HG03378 (cell line): Measurements from ENCODE around the gene GOLT1A.

Source experiments
- ATAC-seq: cut with Tn5 transposase; IDR thresholded peaks from one replicate; pipeline ENCODE4 v1.9.1; 2021; ENCODE audit warnings: mild to moderate bottlenecking, moderate library complexity; ENCODE audit not compliant: unreplicated experiment

The GOLT1A gene

DNA sequence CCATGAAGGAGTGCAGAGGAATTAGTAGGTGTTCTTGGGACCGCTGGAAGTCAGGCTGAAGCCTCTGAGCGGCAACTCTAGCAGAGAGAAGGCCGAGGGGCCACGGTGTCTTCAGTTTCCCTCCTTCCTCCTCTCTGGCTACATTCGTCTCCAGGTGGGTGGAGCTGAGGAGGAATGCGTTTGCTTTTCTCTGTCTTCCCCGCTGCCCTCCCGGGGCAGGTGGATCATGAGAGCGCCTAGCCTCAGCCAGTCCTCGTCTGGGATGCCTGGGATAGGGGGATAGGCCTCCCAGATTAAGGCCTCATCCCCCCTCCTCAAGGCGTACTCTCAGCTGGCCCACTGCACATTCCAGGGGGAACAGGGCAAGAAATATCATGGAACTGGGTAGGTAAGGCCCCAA is 7.5 kb upstream of the GOLT1A start:
- no peak for ATAC-seq

DNA sequence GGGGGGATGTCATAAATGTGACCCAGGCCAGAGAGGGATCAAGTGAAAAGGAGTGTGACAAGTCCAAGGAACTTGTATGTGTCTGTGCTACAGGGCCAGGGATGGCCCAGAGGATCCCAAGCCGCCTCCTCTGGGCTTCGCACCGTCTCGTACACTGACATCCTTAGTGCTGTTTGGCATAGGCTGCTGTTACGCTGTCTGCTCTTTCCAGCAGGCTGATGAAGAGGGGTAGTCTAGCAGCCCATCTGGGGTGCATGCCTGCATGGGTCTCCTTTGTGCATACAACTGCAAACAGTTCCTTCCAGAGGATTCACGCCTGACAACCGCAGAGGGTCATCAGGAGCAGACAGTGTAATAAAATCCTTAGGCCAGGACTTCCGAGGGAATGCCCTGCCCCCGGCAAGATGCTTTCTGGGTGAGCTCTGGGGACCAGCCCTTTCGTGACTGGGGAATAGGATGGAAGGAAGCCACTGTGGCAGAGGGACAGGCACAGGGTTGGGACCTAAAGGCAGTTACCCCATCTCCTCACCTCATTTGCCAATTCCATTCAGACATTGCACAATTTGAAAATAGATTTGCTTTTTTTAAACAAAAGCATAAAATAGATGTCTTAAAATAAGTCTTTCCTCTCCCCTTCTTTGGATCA is 6.3 kb upstream of the GOLT1A start:
- no peak for ATAC-seq

DNA sequence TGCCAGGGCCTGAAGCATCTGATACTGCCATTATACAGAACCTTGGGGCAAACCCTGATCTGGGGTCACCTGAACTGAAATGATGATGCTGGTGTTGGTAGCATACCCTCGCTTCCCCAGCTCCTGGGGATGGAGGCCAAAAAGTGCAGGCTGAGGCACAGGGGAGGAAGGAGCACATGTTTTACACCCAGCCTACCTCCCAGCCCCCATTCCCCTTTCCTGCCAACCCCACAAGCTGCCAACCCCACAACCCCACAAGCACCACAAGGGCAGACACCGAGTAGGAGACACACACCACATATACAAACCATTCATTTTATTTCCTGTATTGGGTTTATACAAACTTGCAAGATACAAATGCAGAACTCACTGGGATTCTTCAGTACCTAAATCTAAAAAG is 4.8 kb upstream of the GOLT1A start:
- no peak for ATAC-seq

DNA sequence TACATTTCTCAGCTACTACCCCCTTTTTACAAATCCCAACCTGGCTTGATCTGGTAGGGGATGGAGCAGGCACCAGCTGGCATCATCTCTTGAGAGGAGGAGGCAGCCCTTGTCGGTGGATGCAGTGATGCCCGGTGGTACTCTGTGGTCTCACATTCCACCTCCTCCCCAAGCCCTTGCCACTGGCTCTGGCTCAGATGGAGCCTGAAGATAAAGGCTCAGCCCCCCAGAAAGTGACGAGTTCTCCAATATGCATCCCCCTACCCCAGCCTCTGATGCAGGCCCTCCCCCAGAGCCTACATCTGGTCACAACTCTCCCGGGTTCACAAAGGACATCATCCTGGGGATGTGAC is 3.8 kb upstream of the GOLT1A start:
- no peak for ATAC-seq

DNA sequence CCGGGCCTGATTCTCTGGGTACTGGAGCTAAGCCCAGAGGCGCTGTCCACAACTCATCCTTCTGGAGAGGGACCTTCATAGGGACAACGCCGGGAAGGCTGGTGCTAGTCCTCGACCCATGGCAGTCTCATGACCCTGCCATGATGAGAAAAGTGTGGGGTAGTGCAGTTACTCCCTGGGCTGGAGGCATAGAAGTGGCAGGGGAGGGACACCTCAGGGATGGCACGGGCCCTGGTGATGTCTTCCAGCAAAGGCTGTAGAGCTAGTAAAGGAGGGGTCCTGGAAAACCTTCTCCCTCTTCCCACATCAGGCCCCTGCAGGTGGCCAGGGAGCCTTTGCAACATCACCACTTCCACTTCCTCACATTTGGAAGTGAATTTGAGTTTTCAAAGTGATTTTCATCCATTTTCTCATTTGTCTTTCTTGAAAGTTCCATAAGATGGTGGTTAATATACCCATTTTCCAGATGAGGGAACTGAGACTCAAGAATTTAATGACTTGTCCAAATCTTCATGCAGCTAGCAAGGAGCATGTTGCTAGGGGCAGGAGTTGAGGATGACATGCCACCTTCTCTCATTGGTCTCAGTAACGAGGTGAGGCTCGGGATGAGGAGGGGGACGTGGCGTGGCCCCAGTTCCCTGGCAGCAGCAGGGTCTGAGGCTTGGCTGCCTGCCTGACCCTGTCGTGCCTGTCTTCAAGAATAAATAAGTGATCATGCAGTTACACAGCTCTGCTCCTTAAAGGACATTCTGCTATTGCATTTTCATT is 3.3 kb upstream of the GOLT1A start:
- no peak for ATAC-seq

DNA sequence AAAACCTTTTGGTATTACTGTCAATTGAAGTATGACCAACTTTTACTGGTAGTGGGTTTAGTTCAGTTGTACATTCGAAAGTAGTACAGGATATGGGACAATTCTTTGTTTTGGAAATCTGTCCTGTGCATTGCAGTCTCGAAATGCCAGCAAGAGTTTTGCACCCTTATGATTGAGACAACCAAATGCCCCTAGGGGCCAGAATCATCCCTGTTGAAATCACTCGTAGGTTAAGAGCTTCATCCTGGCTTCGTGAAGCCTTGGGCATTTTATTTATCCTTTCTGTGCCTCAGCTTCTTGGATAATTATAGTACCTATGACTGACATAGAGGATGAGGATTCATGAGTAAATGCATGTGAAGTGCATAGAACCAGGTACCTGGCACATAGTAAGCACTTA is 2.4 kb upstream of the GOLT1A start:
- no peak for ATAC-seq

DNA sequence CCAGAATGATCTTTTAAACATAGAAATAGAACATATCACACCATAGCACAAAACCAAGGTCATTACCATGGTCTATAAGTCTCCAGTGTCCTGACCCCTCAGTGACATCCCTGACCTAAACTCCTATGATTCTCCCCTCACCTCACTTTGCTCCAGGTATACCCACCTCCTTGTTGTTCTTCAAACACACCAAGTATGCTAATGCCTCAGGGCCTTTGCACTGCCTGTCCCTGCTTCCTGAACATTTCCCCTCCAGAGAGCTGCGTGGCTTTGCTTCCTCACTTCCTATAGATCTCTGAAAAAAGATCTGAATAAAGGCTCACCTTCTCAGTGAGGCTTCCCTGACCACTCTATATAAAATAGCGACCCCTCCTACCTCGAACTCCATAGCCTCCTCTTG is 1.1 kb downstream of the GOLT1A start:
- no peak for ATAC-seq

DNA sequence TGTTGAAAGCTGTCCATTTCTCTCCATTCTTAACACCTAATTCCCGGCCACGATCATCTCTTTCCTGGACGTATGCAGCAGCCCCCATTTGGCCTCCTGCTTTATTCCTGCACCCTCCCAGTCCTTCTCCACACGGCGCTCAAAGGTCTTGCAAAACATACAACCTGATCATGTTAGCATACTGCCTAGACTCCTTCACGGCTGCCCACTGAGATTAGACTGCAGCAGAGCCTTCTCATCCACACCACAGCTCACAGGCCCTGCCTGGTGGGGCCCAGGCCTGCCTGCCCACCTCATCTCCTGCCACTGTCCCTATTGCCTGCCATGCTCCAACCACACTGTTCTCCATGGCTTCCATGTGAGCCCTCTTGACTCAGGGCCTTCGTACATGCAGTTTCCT is 2.7 kb downstream of the GOLT1A start:
- ATAC-seq, result no peak

DNA sequence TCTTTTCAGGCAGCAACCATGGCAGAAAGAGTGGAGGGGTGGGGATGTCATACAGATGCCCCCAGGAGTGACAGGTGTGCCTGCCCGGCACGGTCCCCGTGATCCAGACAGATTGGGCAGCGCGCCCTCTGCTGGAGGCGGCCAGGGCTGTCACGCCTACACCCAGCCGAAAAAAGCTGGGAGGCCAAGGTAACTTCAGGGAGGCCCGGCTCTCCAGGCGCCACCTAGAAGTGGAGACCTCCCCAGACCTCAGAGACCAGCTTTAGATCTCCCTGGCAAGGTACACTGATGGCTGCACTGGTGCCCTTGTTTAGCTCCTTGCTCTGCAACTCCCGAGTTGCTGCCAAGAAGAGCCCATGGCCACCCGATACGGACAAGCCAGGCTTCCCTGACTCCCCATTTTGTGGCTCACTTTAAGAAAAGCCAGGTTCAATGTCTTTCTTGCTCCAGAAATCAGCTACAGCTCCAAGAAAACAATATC is 6.6 kb downstream of the GOLT1A start:
- no peak for ATAC-seq

DNA sequence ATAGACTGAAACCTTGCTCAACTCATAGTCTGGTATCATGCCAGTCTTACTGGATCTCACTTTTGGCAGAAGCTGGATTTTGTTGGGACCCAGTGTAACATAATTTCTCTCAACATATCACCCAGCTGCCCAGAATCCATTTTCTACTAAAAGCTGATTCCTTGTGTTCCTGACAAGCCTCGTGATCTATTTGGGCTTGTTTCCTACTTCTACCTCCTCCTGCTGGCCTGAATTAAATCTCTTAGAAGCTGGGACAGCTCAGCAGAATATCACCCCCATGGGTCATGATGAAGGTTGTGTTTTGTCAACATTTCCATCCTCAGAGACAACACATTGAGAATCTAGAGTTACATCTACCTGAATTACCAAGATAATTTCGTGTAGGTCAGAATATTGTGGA is 7.7 kb downstream of the GOLT1A start:
- ATAC-seq, result no peak

DNA sequence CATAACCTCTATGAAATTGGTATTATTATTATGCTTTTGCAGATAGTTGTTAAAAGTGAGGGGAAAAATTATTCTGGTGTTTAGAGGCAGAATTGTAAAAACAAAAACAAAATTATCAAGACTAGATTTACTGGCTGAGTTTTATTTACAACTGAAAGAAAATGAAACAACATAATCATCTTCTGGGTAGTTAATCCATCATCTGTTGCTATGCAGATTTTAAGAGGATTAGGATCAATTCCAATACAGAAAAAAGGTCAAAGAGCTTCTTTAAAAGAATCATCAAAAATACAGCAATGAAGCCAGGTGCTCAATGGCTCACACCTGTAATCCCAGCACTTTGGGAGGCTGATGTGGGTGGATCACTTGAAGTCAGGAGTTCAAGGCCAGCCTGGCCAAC is 8.3 kb downstream of the GOLT1A start:
- ATAC-seq, result no peak

DNA sequence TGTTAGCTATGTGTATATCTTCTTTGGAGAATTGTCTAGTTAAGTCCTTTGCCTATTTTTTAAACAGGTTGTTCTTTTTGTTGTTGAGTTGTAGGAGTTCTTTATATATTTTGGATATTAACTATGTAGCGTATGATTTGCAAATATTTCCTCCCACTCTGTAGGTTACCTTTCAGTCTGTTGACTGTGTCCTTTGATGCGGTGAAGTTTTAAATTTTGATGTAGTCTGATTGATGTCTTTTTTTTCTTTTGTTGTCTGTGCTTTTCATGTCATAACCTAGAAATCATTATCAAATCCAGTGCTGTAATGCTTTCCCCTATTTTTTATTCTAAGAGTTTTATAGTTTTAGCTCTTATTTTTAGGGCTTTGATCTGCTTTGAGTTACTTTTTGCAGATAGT is 8.8 kb downstream of the GOLT1A start:
- ATAC-seq, result no peak

DNA sequence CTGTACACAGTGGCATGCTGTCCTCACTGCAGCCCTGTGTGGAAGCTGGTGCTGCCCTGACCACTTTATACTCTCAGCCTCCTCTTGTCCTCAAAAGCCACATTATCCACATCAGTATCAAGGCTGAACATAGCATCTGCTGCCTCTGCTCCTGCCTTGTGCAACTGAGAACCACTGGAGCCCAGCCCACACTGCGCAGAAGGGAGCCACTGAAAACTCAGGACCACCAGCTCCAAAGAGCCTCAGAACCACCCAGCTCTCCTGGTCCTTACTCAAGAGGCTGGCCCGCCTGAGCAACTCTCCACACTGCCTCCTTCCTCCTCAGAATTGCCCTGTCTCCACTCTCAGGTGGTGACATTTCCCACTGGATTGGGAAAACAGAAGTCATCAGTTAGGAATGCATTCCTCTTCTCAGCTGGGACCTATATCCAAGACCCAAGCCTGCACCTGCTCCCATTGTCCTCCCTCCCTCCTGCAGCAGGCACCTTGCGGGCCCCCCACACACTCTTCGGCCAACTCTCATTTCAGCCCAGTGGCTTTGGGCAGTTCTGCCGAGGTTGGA is 10.5 kb downstream of the GOLT1A start:
- ATAC-seq, result no peak

DNA sequence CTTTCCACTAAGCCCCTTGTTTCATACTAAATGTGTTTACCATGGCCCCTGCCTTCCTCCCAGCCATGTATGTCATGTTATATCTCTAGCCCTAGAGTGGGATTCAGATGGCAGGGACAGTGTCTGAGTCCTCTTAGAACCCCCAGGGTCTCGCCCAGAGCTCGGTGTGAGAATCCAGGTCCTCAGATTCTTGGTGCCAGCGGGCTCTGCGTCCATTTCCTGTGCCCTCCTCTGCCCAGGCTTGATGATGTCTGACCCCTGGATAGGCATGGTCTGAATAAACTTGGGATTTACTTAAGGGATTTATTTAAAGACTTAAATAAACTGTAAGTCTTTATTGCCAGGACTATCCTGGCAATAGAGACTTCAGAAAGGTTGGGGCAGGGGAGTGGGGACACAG is 11.3 kb downstream of the GOLT1A start:
- ATAC-seq, result no peak

DNA sequence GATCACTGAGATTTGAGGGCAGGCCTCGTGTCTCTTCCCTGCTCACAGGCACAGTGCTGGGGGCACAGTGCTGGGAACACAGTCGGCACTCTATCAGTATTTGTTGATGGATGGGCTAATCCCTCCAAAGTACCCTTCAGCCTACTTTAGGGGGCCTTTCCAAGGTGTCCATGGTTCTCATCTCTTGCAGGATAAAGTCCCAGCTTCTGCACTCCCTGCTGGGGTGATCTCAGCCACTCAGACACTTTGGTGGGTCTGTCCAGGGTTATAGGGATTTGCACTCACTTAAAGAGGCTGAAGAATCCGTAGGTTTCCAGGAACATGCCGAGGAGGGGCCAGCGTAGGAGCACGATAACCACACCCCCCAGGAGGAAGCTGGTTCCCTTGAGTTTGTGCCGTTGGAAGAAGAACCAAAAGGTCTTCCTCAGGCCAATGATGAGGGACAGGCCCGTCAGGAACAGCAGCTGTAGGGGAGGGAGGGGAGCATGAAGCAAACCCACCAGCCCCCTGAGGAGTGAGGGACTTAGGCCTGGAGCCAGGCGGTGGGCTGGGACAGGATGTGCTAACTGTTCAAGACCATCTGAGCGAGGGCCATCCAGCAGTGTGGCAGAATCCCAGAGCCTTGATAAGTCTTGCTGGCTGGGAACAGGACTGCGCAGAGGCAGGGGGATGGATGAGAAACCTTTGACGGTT is 12.3 kb downstream of the GOLT1A start:
- ATAC-seq, result no peak

DNA sequence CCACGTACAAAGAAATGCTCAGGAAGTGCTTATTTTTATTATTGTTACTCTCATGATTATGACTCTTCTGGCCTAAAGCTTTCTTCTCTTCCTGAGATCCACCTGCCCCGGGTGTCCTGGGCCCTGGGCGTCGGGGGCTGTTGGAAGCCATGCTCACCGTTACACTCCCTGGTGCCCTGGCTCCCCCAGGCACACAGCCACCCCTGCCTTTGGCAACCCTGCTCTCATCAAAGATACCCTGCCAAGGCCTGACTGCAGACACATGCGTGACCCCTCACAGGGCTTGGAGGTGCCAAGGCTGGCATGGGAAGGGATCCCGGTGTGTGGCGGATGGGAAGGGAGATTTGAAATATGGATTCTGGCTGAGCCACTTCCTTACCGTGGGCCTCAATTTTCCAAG is 14.2 kb downstream of the GOLT1A start:
- ATAC-seq, result no peak

DNA sequence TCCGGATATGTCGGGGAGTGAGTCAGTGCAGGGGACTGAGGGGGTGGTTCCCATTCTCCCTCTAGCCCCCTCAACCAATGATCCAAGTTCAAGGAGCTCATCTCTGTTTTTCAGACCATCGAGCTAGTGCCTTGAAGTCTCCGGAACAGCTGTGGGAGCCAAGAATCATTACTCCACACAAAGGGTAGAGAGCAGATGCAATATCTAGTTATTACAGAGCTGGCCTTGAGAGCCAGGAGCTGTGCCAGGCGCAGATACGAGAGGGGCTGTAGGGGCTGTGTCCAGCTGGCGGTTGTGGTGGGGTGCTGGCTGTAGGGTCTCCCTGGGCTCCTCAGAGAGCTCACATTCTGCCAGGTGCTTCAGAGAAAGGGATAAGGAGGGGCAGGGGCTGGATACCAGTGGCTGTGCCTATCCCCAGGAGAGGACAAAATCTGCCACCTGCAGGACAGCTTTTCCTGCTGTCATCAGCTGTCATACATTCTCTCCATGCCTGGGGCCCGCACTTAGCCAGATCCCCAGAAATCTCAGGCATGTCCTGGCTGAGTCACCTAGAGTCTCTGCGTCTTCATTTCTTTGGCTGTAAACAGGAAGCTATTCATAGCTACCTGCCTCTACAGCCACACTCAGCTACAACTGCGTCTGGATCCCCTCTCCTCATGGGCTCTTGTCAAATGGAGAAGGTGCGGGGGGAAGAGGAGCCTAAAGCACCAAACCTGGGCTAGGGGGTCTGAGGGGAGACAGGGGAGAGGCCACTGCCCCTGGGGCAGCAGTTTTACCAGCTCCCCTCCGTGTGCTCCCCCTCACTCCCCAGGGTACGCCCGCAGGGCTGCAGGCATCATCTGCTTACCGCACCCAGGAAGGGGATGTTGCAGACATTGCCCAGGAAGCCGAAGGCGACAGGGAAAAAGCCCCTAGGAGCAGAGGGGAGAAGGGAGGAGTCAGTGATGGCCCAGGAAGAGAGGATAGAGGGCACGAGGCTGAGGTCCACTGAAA is 15.1 kb downstream of the GOLT1A start:
- no peak for ATAC-seq

DNA sequence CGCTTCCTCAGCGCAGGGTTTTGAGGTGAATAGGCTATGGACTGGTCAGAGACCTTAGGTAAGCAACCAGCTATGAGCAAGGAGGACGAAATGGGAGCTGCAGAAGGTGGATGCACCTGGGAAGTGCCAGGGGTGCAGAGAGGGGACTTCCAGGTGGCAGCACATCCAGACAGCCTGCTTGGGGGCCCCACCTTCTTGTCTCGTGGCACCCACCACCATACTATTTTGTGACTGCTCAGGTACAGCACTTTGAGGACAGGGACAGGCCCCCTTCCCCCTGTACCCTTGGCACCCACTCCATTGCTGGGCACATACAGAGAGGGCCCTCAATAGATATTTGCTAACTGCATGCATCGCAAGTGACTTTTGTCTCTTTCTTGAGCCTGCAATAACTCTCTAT is 16.7 kb downstream of the GOLT1A start:
- ATAC-seq, result no peak

DNA sequence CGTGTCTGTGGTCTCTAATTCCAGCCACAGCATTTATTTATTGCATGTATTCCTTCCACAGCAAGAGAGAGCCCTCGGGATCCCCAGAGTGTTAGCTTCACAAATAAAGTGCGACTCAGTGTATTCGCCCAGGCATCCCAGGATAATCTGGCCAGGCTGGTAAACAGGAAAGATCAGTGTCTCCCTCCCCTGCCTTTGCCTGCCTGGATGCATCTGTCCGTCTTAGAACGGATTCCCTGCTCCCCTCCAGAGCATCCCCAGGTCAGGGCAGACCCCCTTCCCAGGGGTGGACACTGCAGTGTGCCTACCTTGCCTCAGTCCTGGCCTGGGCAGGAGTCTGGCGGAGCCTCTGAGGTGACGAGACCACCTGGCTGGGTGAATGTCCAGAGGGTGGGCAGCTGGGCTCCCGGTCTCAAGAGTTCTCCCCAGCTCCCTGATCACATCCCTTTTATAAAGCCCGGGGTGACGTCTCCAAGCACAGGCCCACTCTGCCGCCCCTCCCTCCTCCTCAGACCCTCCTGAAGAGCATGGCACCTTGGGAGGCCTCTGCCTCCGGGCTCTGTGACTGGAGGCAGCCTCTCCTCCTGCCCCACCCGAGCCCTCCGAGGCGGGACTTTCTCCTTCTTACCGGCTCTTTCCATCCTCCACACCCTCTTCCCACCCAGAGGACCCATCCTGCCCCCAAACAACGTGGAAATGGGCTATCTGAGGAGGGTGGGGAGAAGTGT is 17.6 kb downstream of the GOLT1A start, which contains the start of gene KISS1:
Gene KISS1, minus strand, starts transcription at position 424 of the 728 bp plus-strand sequence. CDS start 3,615 bp downstream, outside the sequence.
- no peak for ATAC-seq

DNA sequence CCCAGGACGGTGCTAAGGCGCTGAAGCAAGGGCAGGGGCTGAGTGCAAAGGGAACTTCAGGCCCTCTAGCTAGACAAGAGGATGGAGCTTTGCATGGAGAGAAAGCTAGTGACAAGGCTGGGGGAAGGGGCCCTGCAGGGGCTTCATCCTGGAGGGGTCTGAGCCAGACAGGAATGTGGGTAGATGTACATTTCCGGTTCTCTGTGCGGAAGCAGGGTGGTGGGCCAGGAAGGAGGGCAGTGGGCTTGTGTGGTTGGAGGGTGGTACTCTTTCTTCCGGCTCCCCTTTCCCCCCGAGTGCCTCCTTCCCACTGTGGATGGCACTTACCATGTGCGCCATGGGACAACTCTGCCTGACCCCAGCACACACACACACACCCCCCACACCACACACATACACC is 19.0 kb downstream of the GOLT1A start:
- no peak for ATAC-seq
